WERI-Rb-1 (cell line): ENCODE results near the gene JAML.

ENCODE experiments used
- DNase-seq: peaks from one replicate; pipeline ENCODE4 v3.0.0-alpha.2; 2020
- H3K27ac ChIP-seq: fragments of 250-450 bp; sonication (Bioruptor Pico); 2 replicates; pipeline ENCODE4 v1.5.1; 2020; ENCODE audit warnings: mild to moderate bottlenecking, moderate library complexity
- H3K27me3 ChIP-seq: fragments of 250-450 bp; sonication (Bioruptor Pico); 2 replicates; pipeline ENCODE4 v1.5.1; 2021; ENCODE audit warnings: mild to moderate bottlenecking, low read depth, moderate library complexity; ENCODE audit not compliant: insufficient read depth, severe bottlenecking
- H3K36me3 ChIP-seq: fragments of 250-450 bp; sonication (Bioruptor Pico); 2 replicates; pipeline ENCODE4 v1.5.1; 2020; ENCODE audit warnings: mild to moderate bottlenecking, moderate library complexity
- H3K4me3 ChIP-seq: 2 replicates; pipeline ENCODE4 v1.5.1; 2011; ENCODE audit warnings: low read depth, mild to moderate bottlenecking, control low read depth, low read length
- H3K9me3 ChIP-seq: fragments of 250-450 bp; sonication (Bioruptor Pico); 2 replicates; pipeline ENCODE4 v1.5.1; 2021; ENCODE audit warnings: mild to moderate bottlenecking, moderate library complexity; ENCODE audit not compliant: severe bottlenecking
- CTCF ChIP-seq: IDR thresholded peaks from 2 replicates; pipeline ENCODE4 v1.5.1; 2011; ENCODE audit warnings: low read depth, mild to moderate bottlenecking, control low read depth, inconsistent platforms, low read length

Gene JAML

GRCh38 chr11:118238929-118239328, 14.1 kb upstream of the JAML start:
- DNase-seq: no peak
- H3K27ac ChIP-seq: no peak overlapping the region

DNA sequence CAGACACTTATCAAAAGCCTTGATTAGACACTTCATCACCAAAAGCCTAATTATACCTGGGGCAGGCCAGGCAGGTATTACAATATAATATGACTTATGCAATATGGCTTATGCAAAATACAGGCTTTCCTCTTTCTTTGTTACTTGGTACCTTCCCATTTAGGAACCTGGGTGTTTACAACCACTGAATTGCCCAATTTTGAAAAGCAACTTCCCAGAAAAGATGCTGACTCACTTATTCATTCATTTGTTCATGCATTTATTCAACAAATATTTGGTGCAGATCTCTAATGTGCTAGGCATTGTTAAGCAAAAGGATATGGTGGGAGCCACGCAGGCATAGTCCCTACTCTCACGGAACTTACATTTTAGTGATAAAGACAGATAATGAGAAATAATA, 13.6 kb upstream of the JAML start:
- no peaks in the 10 kb centered on the region for H3K27me3 ChIP-seq
- no peak overlapping the region for H3K27ac ChIP-seq
- no peaks in the 10 kb centered on the region for H3K9me3 ChIP-seq
- no peak overlapping the region for H3K4me3 ChIP-seq
- no peak for DNase-seq
- no peaks in the 10 kb centered on the region for H3K36me3 ChIP-seq
- no peak for TF ChIP-seq CTCF

More at GRCh38 chr11:118238929-118239328, 14.1 kb upstream of the JAML start:
- Histone ChIP-seq H3K27me3 (no peaks in the 10 kb centered on the region), H3K4me3 (no peak overlapping the region), H3K36me3 (no peaks in the 10 kb centered on the region), H3K9me3 (no peaks in the 10 kb centered on the region)
- TF ChIP-seq CTCF: no peak

DNA sequence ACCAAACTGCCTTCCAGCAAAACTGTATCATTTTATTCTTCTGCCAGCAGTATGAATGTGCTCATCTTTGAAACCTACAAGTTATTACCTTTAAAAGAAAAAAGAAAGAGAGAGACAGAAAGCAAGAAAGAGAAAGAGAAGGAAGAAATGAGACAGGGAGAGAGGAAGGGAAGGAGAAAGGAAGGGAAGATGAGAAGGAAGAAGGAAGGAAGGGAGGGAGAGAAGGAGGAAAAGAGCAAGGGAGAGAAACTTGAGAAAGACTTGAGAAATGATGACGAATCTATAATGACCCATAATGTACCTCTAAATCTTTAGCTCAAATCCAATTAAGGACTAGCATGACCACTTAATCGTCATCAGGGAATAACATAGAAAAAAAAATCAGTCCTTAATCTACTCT, 11.4 kb upstream of the JAML start:
- Histone ChIP-seq H3K27me3 (no peaks in the 10 kb centered on the region), H3K9me3 (no peaks in the 10 kb centered on the region), H3K27ac (no peak overlapping the region), H3K4me3 (no peak overlapping the region), H3K36me3 (no peaks in the 10 kb centered on the region)
- no peak for DNase-seq
- TF ChIP-seq CTCF: no peak

DNA sequence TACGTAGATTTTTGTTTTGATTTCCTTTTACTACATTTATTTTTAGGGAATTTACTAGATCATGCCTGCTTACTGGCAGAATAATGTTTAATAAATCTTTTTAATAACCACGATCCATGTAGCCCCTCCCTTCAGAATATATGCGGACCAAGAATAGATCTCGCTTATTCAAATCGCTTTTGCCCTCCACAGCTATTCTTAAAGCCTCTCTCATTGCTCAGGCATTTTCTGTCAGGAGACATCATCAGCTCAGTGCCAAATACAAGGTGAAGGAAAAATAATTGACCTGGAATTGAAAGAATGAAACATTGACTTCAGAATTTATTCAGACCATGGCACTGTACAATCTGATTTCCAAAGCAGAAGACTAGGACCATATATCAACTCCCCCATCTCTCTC, 10.0 kb upstream of the JAML start:
- no peak overlapping the region for H3K27ac ChIP-seq

GRCh38 chr11:118233850-118234249, 9.0 kb upstream of the JAML start:
- no peak for TF ChIP-seq CTCF
- no peaks in the 10 kb centered on the region for H3K27me3 ChIP-seq
- no peaks in the 10 kb centered on the region for H3K36me3 ChIP-seq
- no peak for DNase-seq
- H3K4me3 ChIP-seq: no peak overlapping the region
- no peaks in the 10 kb centered on the region for H3K9me3 ChIP-seq
- H3K27ac ChIP-seq: no peak overlapping the region

More for the DNA sequence above, 10.0 kb upstream of the JAML start:
- DNase-seq: no peak
- Histone ChIP-seq H3K36me3 (no peaks in the 10 kb centered on the region), H3K4me3 (no peak overlapping the region), H3K9me3 (no peaks in the 10 kb centered on the region), H3K27me3 (no peaks in the 10 kb centered on the region)
- TF ChIP-seq CTCF: no peak

GRCh38 chr11:118233377-118233776, 8.6 kb upstream of the JAML start:
- TF ChIP-seq CTCF: no peak
- DNase-seq: no peak
- no peaks in the 10 kb centered on the region for H3K9me3 ChIP-seq

More at GRCh38 chr11:118233377-118233776, 8.6 kb upstream of the JAML start:
- Histone ChIP-seq H3K36me3 (no peaks in the 10 kb centered on the region), H3K4me3 (no peak overlapping the region), H3K27me3 (no peaks in the 10 kb centered on the region), H3K27ac (no peak overlapping the region)
